HL-60/S4 (cell line): Measurements from ENCODE around the gene TRIM69.
"Not testable (repeated sequence)": the region's sequence is repeated elsewhere in the genome, so short reads cannot be mapped to it uniquely, and the experiment has no call there.

Experiments
- in situ Hi-C: fragments of 300-500 bp; cut with MboI; formaldehyde crosslinking; loops from 2 replicates; pipeline ENCODE4 v1.14.3; 2022; ENCODE audit warnings: low sequenced_read_pairs

The TRIM69 gene

DNA sequence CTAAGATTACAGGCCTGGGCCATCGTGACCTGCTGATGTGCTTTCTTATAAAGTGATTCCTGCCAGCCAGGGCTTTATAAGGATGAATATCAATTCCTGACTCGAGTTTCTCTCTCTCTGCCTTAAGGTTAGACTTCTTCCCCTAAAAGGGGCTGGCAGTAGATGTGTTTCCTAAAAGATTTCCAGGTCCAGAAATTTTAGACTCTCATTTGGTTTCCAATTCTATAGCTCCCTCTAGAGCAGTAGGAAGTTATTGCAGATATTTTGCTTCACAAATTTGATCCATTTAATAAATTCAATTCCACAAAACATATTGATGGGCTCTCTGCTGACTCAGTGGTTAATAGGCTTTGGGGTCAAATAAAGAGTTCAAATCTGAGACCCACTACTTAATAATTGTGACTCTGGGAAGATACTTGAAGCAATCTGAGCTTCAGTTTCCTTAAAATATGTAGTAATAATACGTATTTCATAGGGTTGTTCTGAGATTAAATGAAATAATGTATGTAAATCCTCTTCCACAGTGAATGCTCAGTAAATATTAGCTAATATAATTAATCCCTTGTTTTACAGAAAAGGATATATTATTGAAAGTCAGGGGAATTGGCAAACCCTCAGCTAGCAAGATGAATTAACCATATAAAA lies 2.1 kb downstream of the TRIM69 start:
- in situ Hi-C loops, result loop anchor here (25.0 kb wide), 1 partner anchor 151 kb away; no protein-coding TSS in a partner anchor

DNA sequence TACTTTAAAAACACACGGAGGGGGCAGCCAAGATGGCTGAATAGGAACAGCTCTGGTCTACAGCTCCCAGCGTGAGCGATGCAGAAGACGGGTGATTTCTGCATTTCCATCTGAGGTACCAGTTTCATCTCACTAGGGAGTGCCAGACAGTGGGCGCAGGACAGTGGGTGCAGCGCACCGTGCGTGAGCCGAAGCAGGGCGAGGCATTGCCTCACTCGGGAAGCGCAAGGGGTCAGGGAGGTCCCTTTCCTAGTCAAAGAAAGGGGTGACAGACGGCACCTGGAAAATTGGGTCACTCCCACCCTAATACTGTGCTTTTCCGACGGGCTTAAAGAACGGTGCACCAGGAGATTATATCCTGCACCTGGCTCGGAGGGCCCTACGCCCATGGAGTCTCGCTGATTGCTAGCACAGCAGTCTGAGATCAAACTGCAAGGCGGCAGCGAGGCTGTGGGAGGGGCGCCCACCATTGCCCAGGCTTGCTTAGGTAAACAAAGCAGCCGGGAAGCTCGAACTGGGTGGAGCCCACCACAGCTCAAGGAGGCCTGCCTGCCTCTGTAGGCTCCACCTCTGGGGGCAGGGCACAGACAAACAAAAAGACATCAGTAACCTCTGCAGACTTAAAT lies 3.0 kb downstream of the TRIM69 start:
- in situ Hi-C loops, result loop anchor here (25.0 kb wide), 1 partner anchor 152 kb away; no protein-coding TSS in a partner anchor

DNA sequence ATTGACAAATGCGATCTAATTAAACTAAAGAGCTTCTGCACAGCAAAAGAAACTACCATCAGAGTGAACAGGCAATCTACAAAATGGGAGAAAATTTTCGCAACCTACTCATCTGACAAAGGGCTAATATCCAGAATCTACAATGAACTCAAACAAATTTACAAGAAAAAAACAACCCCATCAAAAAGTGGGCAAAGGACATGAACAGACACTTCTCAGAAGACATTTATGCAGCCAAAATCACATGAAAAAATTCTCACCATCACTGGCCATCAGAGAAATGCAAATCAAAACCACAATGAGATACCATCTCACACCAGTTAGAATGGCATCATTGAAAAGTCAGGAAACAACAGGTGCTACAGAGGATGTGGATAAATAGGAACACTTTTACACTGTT lies 7.1 kb downstream of the TRIM69 start:
- in situ Hi-C loops, result loop anchor here (25.0 kb wide), 1 partner anchor 156 kb away; no protein-coding TSS in a partner anchor

DNA sequence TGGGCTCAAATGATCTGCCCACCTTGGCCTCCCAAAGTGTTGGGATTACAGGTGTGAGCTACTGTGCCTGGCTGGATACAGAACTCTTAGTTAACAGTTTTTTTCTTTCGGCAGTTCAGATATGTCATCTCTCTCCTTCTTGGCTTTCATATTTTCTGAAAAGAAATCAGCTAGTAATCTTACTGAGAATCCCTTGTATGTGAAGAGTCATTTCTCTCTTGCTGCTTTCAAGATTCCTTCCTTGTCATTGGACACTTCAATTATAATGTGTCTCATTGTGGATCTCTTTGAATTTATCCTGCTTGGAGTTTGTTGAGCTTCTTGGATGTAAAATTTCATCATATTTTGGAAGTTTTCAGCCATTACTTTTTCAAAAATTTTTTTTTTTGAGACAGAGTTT lies 17.0 kb downstream of the TRIM69 start:
- in situ Hi-C loops, result no loop called here

- in situ Hi-C loops, result no loop called here
These were observed 26.9 kb downstream of the TRIM69 start for GRCh38 chr15:44763187-44763586.

DNA sequence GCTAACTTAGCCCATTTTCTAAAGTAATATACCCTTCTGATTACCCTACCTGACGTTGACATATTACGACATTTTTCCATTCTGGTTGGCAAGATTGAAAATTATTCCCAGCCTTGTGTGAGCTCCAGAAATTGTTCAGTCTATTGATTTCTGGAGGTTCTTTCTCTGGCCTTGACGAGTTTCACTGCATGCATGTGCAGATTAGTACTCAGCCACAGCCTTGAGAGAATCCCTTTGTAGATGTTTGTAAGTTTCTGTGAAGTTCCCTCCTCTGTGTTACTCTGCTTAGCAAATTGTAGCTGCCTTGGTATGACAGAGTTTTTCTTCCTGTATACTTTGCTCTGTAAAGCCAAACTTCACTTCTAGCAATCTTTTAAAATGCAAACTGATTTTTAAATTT lies 27.5 kb downstream of the TRIM69 start:
- in situ Hi-C loops, result no loop called here

- in situ Hi-C loops, result no loop called here
These were observed 28.7 kb downstream of the TRIM69 start for GRCh38 chr15:44765036-44765435.

GRCh38 chr15:44769521-44769920 lies 33.2 kb downstream of the TRIM69 start:
- in situ Hi-C loops, result no loop called here

- in situ Hi-C loops, result not testable (repeated sequence)
These were observed 34.4 kb downstream of the TRIM69 start for GRCh38 chr15:44770715-44771114.

DNA sequence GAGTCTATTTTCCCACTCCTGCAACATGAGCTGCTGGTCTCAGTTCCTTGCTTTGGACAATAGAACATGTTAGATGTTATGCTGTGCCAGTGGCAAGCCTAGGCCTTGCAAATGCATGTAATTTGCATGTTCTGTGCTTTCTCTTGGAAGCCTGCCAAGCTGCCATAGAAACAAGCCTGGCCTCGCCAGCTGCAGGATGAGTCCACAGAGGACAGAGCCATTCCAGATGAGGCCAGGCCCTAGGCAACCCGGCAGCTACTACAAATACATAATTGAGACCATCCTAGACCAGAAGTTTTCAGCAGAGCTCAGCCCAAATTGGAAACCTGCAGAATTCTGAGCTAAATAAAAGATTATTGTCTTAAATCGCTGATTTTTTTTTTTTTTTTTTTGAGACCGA lies 39.6 kb downstream of the TRIM69 start:
- in situ Hi-C loops, result no loop called here

DNA sequence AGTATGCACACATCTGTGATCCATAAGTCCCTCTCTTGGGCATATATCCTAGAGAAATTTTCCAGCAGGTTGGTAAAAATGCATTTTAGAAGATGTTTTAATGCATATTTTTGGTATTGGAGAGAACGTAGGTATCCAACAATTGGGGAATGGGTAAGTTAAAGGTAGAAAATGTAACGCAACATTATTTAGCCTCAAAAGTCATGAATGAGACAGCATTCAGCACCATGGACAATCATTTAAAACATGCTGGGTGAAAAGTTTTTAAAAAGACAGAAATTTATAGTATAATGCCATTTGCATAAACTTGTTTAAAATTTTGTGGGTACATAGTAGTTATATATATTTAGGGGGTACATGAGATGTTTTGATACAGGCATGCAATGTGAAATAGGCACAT lies 43.4 kb downstream of the TRIM69 start:
- in situ Hi-C loops, result no loop called here

DNA sequence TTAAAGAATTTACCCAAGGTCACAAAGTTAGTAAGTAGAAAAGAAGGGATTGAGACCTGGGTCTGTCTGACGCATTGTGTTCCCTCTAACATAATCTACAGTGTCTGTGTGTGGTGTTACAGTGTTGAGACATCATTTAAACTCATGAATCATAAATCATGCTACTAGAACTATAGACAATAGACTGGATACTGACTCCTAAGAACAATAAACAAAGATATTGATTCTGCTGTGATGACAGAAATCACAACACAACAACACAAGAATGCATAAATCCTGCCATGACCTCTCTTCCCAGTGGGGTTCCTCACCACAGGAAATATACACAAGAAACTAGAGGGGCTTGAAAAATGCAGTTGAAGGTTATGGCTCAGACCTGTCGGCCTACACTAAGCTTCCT lies 44.3 kb downstream of the TRIM69 start:
- in situ Hi-C loops, result no loop called here

GRCh38 chr15:44781128-44781810 lies 44.9 kb downstream of the TRIM69 start:
- in situ Hi-C loops, result no loop called here

DNA sequence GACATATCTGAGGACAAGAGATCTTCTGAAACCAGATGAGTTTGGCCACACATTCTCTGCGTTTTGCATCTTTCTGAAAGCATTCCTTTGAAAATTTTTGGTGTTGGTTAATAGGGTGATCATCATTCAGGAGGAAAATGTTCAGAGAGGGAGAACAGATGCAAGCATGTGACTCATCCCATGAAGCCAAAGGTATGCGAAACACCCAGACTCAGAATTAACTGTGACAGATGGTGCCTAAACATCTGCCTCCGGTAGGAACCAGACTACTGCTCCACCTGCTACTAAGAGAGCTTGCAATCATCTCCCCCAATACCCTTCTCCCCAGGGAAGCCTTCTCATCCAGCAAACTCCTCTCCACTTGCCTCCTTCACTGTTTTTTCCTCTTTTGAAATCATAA lies 46.2 kb downstream of the TRIM69 start:
- in situ Hi-C loops, result no loop called here

DNA sequence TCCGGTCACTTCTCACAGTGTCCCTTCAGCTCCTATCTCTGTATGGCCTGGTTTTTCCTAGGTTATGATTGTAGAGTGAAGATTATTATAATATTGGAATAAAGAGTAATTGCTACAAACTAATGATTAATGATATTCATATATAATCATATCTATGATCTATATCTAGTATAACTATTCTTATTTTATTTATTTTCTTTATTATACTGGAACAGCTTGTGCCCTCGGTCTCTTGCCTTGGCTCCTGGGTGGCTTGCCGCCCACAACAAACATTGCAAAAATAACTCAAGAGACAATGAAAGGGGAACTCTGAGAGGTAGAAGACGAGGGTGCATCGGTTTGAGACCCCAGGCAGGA lies 48.6 kb downstream of the TRIM69 start:
- in situ Hi-C loops, result not testable (repeated sequence)

DNA sequence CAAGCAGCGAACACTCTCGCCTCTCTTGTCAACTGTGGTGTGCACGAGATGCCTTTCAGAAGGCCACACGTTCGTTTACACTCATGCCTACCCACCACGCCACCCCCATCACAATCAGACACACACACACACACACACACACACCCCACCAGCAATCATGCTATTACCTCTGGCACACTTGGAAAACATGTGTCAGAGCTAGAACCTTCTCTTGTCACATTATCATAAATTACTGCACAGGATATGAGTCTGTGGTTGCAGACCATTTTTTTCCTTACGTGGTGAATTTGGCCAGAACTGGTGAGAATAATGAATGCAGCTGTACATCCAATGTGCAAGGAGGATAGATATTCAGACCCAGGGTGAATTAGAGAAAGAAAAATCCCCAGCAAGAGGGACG lies 52.4 kb downstream of the TRIM69 start:
- in situ Hi-C loops, result no loop called here

DNA sequence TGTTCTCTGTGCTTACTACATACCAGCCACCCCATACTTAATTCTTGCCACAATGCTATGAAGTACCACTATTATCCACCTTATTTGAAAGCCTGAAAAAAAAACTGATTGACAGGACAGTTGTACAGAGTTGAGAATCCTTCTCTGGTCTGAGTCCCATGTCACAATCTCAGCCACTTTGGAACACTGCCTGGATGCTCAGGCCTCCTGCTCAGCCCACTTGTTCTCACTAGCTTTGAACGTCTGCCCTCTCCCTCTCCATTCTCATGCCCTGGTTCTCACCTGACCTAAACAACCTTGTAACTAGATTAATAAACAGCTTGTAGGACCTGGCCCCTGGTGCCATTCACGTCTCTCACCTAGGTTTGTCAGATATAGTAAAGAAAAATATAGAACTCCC lies 53.9 kb downstream of the TRIM69 start:
- in situ Hi-C loops, result no loop called here

- in situ Hi-C loops, result no loop called here
These were observed 54.3 kb downstream of the TRIM69 start for GRCh38 chr15:44790656-44791055.

- in situ Hi-C loops, result no loop called here
These were observed 56.4 kb downstream of the TRIM69 start for GRCh38 chr15:44792715-44793114.

DNA sequence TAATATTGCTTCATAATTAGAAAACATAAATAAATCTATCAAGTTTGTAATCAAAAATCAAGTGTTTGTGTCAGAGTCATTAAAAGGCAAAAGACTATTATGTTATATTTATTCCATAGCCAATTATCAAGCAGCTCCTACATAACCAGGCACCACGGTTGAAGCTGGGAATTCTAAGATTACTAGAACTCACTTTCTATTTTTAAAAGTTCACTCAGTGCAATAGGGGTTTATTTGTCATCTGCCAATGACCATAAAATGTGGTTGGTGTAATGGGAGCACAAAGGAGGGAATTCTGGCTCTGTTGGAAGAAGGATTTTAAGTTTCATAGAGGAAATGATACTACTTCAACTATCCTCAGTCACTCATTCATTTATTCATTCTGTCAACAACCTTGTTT lies 57.7 kb downstream of the TRIM69 start:
- in situ Hi-C loops, result no loop called here

DNA sequence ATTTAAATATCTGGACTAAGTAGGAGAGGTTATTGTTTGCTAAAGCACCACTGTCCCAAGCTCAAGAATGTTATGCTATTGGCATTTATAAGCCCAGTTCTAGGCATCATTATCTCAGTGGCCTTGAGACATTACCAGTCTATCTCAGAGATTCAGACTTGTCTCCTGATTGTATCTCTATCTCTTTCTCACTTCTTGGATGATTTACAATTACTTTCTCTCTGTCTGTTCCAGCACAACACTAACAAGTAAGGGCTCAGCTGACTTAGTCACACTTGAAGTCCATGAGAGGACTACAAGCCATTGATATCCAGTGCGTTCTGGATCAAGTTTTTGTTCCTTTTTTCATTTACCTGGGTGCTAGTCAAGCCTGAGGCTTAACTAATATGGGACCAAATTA lies 60.2 kb downstream of the TRIM69 start:
- in situ Hi-C loops, result no loop called here

DNA sequence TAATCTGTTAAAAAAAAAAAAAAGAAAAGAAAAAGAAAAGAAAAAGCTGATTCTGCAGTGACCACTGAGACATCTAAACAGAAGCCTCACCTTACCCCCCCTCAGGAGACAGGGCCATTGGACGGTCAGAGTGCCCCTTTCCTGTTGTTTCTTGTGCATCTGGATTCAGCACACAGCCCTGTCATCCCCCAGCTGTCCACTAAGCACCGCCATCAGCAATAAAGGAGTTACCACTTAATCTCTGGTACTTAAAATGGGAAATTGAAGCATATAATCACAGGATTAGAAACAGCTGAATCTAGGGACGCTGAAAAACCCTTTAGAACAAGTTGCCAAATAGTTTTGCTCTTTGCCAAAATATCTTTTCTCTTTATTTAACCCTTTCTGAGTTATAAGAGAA lies 62.5 kb downstream of the TRIM69 start:
- in situ Hi-C loops, result no loop called here
